Astrocyte of the cerebellum (primary cell): Measurements from ENCODE around the gene SLC12A4.

ENCODE experiments used
- DNase-seq: peaks from one replicate; pipeline ENCODE4 v3.0.0-alpha.2; 2011; ENCODE audit warnings: low read depth
- H3K4me3 ChIP-seq: 2 replicates; pipeline ENCODE4 v1.5.1; 2011; ENCODE audit warnings: mild to moderate bottlenecking, low read depth, low read length, moderate library complexity
- in situ Hi-C: cut with HindIII; loops from 2 replicates; pipeline ENCODE4 v1.10.0; 2017; ENCODE audit warnings: low sequenced_read_pairs
- TF ChIP-seq, protein P1 (sequence below): IDR thresholded peaks from 2 replicates; pipeline ENCODE4 v1.5.1; 2012; ENCODE audit warnings: low read length, low read depth, moderate library complexity, mild to moderate bottlenecking; ENCODE audit errors: missing control alignments

The SLC12A4 gene

DNA sequence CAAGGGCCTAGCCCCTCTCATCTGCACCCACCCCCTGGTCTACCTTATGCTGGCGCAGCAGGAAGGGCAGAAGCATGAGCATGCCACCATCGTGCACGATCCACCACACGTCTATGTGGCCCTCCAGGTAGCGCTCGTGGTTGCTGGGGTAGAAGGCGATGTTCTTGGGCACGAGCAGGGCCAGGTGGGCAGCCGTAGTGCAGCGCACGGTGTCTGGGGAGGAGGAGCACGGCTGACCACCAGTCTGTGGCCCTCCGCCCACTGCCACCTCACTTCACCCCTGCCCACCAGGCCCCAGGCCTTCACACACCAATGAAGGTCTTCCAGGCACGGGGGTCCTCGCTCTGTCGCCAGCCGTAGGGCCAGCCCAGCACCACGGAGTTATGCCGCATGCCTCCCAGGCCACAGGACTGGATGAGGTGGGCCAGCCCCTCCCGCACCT is 22.3 kb downstream of the SLC12A4 start:
- DNase-seq, result no peak
- in situ Hi-C loops, result no loop called here
- TF ChIP-seq, protein P1, sequence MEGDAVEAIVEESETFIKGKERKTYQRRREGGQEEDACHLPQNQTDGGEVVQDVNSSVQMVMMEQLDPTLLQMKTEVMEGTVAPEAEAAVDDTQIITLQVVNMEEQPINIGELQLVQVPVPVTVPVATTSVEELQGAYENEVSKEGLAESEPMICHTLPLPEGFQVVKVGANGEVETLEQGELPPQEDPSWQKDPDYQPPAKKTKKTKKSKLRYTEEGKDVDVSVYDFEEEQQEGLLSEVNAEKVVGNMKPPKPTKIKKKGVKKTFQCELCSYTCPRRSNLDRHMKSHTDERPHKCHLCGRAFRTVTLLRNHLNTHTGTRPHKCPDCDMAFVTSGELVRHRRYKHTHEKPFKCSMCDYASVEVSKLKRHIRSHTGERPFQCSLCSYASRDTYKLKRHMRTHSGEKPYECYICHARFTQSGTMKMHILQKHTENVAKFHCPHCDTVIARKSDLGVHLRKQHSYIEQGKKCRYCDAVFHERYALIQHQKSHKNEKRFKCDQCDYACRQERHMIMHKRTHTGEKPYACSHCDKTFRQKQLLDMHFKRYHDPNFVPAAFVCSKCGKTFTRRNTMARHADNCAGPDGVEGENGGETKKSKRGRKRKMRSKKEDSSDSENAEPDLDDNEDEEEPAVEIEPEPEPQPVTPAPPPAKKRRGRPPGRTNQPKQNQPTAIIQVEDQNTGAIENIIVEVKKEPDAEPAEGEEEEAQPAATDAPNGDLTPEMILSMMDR, result no peak
- no peak overlapping the region for H3K4me3 ChIP-seq

DNA sequence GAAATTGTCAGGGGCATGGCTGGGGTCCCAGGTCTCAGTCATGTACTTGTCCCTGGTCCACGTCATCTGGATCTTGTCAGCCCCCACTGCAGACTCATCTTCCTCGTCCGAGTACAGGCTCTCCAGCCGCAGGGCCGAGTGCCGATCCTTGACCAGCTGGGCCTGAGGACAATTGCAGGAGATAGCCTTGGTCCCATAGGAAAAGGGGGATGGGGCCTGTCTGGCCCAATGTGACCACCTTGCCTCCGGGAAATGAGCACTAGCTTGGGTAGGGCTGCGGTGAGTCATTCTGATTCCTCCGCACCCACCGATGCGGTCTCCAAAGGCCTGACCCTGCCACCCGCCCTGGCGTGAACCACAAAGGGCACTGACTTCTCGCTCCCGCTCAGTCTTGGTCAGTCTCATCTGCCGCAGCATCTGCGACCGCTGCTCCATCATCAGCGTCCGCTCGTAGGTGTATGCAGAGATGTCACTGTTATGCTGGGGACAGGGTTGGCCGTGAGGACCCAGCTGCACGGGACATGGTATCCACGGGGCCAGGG is 23.0 kb downstream of the SLC12A4 start:
- TF ChIP-seq, protein P1, result no peak
- in situ Hi-C loops, result no loop called here
- no peak for DNase-seq
- H3K4me3 ChIP-seq, result no peak overlapping the region

DNA sequence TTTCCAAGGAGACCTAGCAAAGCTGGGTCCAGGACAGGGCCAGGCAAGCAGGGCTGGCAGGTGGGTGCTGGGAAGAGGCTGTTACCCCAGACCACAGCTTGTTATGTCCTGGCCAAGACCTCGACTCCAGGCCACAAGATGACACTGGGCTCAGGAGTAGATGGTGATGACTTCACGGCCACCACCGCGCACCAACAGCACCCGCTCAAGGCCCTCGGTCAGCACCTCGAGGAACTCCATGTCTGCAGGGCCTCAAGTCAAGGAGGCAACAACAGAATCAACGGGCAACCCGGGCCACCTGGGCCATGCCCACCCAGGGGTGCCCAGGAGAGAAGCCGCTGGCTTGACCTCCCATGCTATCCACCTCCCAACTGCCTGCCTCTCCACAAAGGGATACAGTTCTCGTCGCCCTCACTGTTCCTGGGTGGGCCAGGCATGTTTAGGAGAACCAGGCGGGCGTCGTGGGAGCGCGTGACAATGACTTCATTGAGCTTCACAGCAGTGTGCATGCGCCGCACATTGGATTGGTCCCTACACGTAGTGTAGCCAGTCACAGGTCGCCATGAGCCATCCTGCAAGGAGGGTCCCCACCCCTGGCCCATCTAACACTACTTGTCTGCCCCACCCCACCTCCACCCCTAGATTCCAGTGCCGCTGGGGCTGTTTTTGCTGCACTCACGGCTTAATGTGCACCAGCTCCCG is 23.6 kb downstream of the SLC12A4 start:
- TF ChIP-seq, protein P1, result no peak
- no peak overlapping the region for H3K4me3 ChIP-seq
- in situ Hi-C loops, result no loop called here
- no peak for DNase-seq

DNA sequence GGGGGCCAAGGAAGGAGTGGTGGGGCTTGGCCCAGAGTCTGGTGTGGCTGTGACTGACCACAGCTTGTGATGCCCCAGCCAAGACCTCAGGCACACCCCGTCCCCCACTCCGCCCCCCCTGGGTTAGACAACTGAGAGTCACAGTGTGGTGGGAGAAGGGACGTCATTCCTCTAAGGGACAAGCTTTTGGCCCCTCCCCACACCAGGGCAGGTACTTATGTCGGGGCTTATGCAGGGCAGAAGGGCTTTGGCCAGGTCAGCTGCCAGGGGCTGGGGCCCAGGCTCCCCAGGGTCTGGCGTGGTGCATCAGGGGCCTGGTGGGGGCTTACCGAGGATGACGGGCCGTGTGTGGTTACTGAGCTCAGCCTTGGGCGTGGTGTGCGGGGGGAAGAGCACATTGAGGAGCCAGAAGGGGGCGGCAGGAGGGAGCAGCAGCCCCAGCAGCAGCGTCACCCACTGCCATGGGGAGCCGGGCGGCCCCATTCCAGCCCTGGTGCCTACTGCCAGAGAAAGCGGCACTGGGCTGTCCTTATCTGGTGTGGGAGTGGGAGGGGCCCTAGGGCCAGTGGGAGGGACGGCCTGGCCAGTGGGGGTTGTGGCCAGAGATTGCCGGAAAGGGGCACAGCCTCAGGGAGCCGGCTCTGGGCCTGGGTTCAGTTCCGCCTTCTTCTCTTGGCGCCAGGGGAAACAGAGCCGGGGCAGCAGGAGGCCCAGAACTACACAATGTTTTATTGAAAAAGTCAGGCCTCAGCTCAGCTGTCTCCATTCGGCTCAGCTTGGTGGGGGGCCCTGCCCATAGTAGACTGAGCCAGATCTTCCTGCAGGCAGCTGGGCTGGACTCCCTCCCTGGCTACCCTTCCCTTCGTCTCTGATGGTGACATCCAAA is 24.6 kb downstream of the SLC12A4 start, which contains the start of gene LCAT:
LCAT (minus strand) TSS at position 502 of the 886 bp plus-strand sequence; CDS start at position 483, 19 bp downstream.
- no peak within 1 kb of the TSS for H3K4me3 ChIP-seq
- in situ Hi-C loops, result no loop called here
- peak; percentile 55 for DNase-seq
- TF ChIP-seq, protein P1, result no peak

DNA sequence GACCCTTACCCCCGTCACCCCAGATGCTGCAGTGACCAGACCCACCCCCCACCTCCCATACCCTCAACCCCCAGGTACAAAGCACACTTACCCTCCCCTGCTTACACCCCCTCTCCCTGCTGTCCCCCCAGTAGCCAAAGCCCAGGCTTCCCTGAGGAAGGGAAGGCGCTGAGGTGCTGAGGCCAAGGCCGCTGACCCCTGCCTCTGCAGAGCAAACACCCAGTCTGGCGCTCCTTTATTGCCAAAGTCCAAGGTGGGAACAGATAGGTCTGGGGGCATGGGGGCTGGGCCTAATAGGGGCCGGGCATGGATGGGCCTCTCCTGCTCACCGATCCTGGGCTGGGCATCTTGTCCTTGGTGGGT is 25.2 kb downstream of the SLC12A4 start:
- TF ChIP-seq, protein P1, result no peak
- DNase-seq, result no peak
- H3K4me3 ChIP-seq, result no peak overlapping the region
- in situ Hi-C loops, result no loop called here

DNA sequence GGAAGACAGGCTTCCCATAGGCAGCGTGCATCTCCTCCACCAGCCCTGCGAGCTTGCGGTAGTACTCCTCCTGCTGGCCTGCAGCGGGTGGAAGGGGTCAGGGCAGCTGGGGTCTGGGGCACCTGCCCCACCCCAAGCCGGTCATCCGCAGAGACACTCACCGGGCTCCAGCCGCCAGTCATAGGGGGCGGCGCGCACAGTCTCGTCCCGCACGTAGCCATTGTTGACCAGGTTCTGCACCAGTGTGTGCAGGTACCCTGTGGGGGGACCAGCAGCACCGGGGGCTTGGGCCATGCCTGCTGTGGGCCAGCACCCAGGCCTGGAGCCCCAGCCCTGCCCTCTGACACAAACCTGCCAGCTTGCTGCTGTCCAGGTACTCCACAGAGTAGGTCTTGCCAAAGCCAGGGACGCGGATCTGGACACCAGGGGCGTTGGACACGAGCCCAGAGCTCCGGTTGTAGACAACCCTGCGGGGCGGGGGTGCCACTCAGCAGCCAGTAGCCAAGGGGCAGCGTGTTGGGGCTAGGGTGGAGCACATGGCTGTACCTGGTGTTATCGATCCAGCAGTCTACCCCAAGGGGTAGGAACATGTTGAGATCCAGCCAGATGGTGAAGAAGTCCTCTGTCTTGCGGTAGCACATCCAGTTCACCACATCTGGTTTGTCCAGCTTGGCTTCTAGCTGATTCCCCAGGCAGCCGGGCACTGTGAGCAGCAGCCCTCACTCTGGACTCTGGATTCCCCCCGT is 25.8 kb downstream of the SLC12A4 start:
- no peak overlapping the region for H3K4me3 ChIP-seq
- DNase-seq, result no peak
- TF ChIP-seq, protein P1, result no peak
- in situ Hi-C loops, result no loop called here
